Measurements from ENCODE around the gene FHL3. TPM values are rescaled to one million over a fixed set of nuclear protein-coding genes. Genes with fewer than 3 reads are reported as not detected.

Gene FHL3
- total RNA-seq, 4 donors from 2014 or later: 3.0 to 19.1 (median 12.2) TPM

DNA sequence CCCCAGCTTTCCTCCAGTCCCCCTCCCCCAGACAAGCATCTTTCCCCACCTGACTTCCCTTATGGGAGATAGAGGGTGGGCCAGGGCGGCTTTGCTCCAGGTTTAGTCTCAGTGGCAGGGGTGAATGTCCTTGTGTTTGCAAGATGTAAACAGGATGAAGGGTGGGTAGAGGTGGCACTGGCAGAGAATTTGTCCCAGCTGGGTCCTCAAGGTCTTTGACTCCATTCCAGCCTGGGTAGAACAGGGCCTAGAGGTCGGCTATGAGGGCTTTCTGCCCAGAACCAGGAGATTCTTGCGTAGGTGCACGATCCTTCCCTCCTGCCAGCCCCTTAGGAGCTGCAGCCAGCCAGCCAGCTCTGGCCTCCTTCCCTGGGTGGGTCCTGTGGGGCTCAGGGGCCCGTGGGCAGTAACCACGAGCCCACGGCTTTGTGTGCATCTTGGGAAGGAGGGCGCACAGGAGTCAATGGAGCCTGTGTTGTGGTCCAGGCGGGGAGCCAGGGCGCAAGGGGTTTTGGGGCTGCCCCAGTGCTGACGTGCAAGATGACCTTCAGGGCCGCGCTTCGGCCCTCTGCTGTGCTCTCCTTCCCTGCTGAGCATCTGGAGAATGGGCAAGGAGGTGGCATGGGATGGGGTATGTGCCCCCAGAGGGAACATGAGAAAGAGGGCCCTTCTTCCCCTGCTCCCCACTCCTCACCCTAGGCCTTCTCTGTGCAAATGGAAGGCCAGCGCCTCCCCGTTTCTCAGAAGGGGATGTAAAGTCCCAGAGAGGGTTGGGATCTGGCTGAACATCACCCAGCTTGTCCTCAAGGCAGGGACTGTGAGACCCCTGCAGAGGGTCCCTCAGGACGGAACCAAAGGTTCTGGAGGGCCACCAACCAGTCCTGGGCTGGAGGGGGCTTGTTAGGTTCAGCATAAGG is 25.5 kb upstream of the FHL3 start:
- no peaks in the 10 kb centered on the region for H3K36me3 ChIP-seq
- TF ChIP-seq, protein P1, sequence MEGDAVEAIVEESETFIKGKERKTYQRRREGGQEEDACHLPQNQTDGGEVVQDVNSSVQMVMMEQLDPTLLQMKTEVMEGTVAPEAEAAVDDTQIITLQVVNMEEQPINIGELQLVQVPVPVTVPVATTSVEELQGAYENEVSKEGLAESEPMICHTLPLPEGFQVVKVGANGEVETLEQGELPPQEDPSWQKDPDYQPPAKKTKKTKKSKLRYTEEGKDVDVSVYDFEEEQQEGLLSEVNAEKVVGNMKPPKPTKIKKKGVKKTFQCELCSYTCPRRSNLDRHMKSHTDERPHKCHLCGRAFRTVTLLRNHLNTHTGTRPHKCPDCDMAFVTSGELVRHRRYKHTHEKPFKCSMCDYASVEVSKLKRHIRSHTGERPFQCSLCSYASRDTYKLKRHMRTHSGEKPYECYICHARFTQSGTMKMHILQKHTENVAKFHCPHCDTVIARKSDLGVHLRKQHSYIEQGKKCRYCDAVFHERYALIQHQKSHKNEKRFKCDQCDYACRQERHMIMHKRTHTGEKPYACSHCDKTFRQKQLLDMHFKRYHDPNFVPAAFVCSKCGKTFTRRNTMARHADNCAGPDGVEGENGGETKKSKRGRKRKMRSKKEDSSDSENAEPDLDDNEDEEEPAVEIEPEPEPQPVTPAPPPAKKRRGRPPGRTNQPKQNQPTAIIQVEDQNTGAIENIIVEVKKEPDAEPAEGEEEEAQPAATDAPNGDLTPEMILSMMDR (IDR thresholded peaks at IDR 0.05): no peak
- no peak for TF ChIP-seq POLR2A (IDR thresholded peaks at IDR 0.05)
- TF ChIP-seq EP300 (IDR thresholded peaks at IDR 0.05; ENCODE audit: low read depth): no peak
- TF ChIP-seq POLR2AphosphoS5 (IDR thresholded peaks at IDR 0.05): no peak
- H3K9me3 ChIP-seq: no peaks in the 10 kb centered on the region
- peaks cover 14 to 20% (median 18%) of the 10 kb centered on the region in 4 donors for H3K4me1 ChIP-seq
- in situ Hi-C loops (cut with MboI; ENCODE audit: low pct_ligation_motif_present in 1 of 4, low pct_unique_long_range_greater_than_20kb in 1 of 4, low sequenced_read_pairs in 3 of 4): loop anchor here in 1 of 4 donors (25.0 kb wide), 1 partner anchor 806 kb away; no protein-coding TSS in a partner anchor
- peaks cover 8% of the 10 kb centered on the region for H3K27me3 ChIP-seq
- H3K4me3 ChIP-seq: no peak overlapping the region
- no peak for DNase-seq
- 50 to 78% methylated on average over 1 to 17 of the region's 17 CpGs for WGBS, 2 donors (ENCODE audit: low coverage in 1 of 2)
- intact Hi-C loops (cut with DNase I; ENCODE audit: low total_unique reads): no loop called here
- H3K27ac ChIP-seq: no peak overlapping the region

DNA sequence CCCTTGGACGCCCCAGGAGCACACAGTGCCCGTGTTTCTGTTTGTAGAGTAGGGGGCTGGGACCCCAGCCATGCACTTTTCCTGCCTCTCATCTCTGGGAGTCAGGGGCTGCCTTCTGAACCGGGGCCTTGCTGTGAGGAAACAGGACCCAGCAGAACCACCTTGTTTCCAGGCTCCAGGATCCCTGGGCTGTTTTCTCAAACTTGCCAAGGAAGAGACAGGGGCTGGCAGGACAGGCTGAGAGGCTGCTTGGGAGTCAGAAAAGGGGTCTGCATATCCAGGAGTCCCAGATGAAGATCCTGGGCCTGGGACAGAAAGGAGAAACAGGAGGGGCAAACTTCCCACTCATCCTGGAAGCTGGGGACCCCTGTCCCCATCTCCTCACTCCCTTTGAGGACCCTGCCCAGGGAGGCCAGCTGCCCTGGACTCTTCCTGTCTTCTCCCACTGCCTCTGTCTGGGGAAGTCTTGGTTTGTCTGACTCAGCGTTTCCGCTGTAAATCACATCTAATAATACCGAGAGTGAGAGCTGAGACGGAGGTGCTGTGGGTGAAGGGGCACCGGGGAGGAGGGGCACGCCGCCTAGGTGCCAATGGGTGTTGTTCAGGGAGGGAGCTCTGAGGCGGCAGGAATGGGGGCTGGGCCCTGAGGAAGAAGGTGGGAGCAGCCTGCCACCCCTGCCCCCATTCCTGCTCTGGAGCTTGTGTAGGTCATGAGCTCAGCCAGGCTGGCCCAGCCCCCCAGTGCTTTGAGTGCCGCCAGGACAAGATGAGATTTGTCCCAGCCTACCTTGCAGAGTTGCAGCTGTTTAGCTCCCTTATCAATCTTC is 24.6 kb upstream of the FHL3 start:
- H3K4me3 ChIP-seq: no peak overlapping the region

DNA sequence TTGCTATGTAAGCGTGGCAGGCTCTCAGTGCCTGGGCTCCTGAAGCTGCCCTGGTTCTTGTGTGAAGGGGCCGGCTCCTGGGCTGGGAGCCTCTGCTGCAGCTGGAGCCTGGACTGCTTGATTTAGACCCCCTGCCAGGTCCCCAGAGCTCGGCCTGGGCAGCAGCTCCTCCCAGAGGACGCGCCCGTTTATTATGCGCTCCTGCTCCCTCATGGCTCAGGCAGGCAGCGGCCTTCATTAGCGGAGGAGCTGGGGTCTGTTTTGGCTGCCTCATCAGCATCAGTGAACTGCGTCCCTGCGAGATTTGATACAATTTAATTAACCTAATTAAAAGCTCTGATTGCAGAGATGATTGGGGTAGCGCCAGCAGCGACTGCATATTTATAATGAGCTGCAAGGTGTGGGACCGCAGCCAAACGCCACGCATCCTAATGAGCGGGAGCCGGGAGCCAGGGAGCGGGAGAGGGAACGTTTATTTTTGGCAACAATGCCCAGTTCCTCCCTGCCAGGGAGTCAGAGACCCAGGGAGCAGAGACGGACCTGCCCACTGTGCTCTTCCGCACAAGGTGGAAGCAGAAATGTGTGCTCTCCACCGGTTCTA is 23.9 kb upstream of the FHL3 start:
- Histone ChIP-seq H3K9me3 (no peaks in the 10 kb centered on the region), H3K4me3 (no peak overlapping the region), H3K27ac (peak overlapping the region in 2 of 4 donors; percentile 11 to 35), H3K27me3 (peaks cover 8% of the 10 kb centered on the region), H3K36me3 (peaks cover 0 to 10% (median 5%) of the 10 kb centered on the region in 4 donors), H3K4me1 (peaks cover 14 to 20% (median 18%) of the 10 kb centered on the region in 4 donors)
- intact Hi-C loops (cut with DNase I; ENCODE audit: low total_unique reads): no loop called here
- DNase-seq: no peak
- in situ Hi-C loops (cut with MboI; ENCODE audit: low pct_ligation_motif_present in 1 of 4, low pct_unique_long_range_greater_than_20kb in 1 of 4, low sequenced_read_pairs in 3 of 4): loop anchor here in 2 of 4 donors (10.0 to 25.0 kb wide), 2 partner anchors 806 to 808 kb away; no protein-coding TSS in a partner anchor
- WGBS, 2 donors (ENCODE audit: low coverage in 1 of 2): 37 to 100% methylated on average over 1 to 23 of the region's 23 CpGs
- TF ChIP-seq EP300 (IDR thresholded peaks at IDR 0.05; ENCODE audit: low read depth): no peak
- TF ChIP-seq, protein P1 (IDR thresholded peaks at IDR 0.05): no peak
- no peak for TF ChIP-seq POLR2AphosphoS5 (IDR thresholded peaks at IDR 0.05)
- no peak for TF ChIP-seq POLR2A (IDR thresholded peaks at IDR 0.05)

More for the DNA sequence above, 24.6 kb upstream of the FHL3 start:
- Histone ChIP-seq H3K4me1 (peaks cover 14 to 20% (median 18%) of the 10 kb centered on the region in 4 donors), H3K27ac (peak overlapping the region in 2 of 4 donors; percentile 11 to 35), H3K27me3 (peaks cover 8% of the 10 kb centered on the region), H3K36me3 (peaks cover 0 to 9% (median 3%) of the 10 kb centered on the region in 4 donors), H3K9me3 (no peaks in the 10 kb centered on the region)
- in situ Hi-C loops (cut with MboI; ENCODE audit: low pct_ligation_motif_present in 1 of 4, low pct_unique_long_range_greater_than_20kb in 1 of 4, low sequenced_read_pairs in 3 of 4): loop anchor here in 2 of 4 donors (10.0 to 25.0 kb wide), 2 partner anchors 805 to 807 kb away; no protein-coding TSS in a partner anchor
- peak; percentile 21 for DNase-seq
- intact Hi-C loops (cut with DNase I; ENCODE audit: low total_unique reads): no loop called here
- 13% methylated on average over 12 of the region's 12 CpGs; no CpG with 5 or more reads in 1 of the 2 donors for WGBS, 2 donors (ENCODE audit: low coverage in 1 of 2)
- TF ChIP-seq, protein P1 (IDR thresholded peaks at IDR 0.05): no peak
- TF ChIP-seq EP300 (IDR thresholded peaks at IDR 0.05; ENCODE audit: low read depth) (no peak), POLR2AphosphoS5 (IDR thresholded peaks at IDR 0.05) (no peak), POLR2A (IDR thresholded peaks at IDR 0.05) (no peak)
